ENCODE results near the gene UBQLN1.
"Not testable (repeated sequence)": the region's sequence is repeated elsewhere in the genome, so short reads cannot be mapped to it uniquely, and the experiment has no call there.

The UBQLN1 gene

GRCh38 chr9:83629433-83630104 lies 78.2 kb downstream of the UBQLN1 start:
- no peak for DNase-seq

GRCh38 chr9:83628540-83628939 lies 79.2 kb downstream of the UBQLN1 start:
- no peak for DNase-seq

DNA sequence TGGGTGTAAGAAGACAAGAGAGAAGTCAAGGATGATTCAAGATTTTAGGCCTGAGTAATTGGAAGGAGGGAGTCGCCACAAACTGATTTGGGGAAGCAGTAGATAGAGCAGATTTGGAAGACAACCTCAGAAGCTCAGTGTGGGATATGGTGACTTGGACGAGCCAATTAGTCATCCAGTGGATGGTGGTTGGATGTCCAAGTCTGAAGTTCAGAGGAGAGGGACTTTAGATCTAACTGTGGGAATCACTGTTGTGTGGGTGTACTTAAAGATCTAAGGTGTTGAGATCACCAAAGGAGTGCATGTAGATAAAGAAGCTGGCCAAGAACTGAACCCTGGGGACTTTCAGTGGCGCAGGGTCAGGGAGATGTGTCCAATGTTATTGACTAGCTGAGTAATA lies 82.6 kb downstream of the UBQLN1 start:
- no peak for DNase-seq

DNA sequence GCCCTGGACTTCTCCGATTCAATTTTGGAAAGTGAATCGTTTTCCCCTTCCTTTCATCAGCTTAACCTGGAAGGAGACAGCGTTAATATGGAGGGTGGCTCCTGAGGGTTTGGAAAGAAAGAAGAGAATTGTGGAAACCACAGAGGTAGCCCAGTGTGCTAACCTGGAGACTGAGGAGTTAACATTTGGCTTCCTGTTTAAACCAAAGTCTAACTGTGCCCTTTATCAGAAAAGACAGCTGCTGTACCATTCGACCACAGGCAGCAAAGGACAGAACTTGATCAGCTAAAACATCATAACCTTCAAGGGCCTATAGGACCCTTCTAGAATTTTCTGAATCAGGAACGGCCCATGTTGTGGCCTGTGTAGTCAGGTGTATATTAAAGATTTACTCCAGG lies 84.1 kb downstream of the UBQLN1 start:
- DNase-seq, result no peak

- DNase-seq, result peak; percentile 60
These were observed 84.6 kb downstream of the UBQLN1 start, which contains the start of gene IDNK for GRCh38 chr9:83622939-83623678. IDNK (plus strand) TSS chr9:83623143; CDS start chr9:83623172, 29 bp downstream.

- DNase-seq, result no peak
These were observed 85.3 kb downstream of the UBQLN1 start for GRCh38 chr9:83622433-83622938.

- DNase-seq, result peak; percentile 37
These were observed 86.7 kb downstream of the UBQLN1 start for GRCh38 chr9:83620841-83621636.

DNA sequence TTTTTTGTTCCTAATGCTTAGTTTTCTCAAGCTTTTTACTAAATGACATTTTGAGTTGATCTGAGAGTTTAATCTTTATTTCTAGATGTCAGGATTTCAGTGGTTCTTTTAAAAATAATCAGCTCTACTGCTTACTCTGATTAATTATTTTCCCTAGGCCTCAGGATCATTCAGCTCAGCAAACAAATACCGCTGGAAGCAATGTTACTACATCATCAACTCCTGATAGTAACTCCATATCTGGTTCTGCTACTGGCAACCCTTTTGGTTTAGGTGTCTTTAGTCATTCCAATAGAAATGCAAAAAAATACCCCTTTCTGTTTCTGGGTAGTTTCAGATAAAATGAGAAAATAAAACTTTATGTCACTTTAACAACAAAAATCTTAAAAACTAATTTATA lies 90.5 kb downstream of the UBQLN1 start:
- DNase-seq, result no peak

DNA sequence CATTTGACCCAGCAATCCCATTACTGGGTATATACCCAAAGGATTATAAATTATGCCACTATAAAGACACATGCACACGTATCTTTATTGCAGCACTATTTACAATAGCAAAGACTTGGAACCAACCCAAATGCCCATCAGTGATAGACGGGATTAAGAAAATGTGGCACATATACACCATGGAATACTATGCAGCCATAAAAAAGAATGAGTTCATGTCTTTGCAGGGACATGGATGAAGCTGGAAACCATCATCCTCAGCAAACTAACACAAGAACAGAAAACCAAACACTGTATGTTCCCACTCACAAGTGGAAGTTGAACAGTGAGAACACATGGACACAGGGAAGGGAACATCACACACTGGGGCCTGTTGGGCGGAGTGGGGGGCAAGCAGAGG lies 94.5 kb downstream of the UBQLN1 start:
- DNase-seq, result not testable (repeated sequence)
